WTC11 (cell line): ENCODE data around the gene UVRAG. TPM values are rescaled to one million over a fixed set of nuclear protein-coding genes. Genes with fewer than 3 reads are reported as not detected.

Source experiments
- ATAC-seq: fragments of 200-7000 bp; cut with Tn5 transposase; 2 replicates; pipeline ENCODE4 v1.10.0; 2021; ENCODE audit warnings: mild to moderate bottlenecking, moderate library complexity
- CTCF ChIA-PET: fragments of 300-600 bp; sonication (Branson Sonifier 250); formaldehyde crosslinking; loops from one replicate; lab custom pipeline; 2021; ENCODE audit warnings: antibody characterized with exemption; lab: Charles Lee
- POLR2A ChIA-PET: fragments of 350-600 bp; sonication (Branson Sonifier 250); formaldehyde crosslinking; loops from one replicate; lab custom pipeline; 2021; ENCODE audit warnings: antibody characterized with exemption; lab: Charles Lee
- DNase-seq: peaks from one replicate; pipeline ENCODE4 v3.0.0; 2021; ENCODE audit warnings: low spot score
- H3K27ac Mint-ChIP-seq: 2 replicates; pipeline ENCODE4 v1.8.0; 2021; ENCODE audit warnings: mixed read lengths
- H3K27me3 Mint-ChIP-seq: 2 replicates; pipeline ENCODE4 v1.8.0; 2021; ENCODE audit warnings: low read depth, mild to moderate bottlenecking, moderate library complexity, mixed read lengths
- H3K36me3 Mint-ChIP-seq: 2 replicates; pipeline ENCODE4 v1.8.0; 2021; ENCODE audit warnings: mixed read lengths
- H3K4me1 Mint-ChIP-seq: 2 replicates; pipeline ENCODE4 v1.8.0; 2022; ENCODE audit warnings: mixed read lengths
- H3K4me3 Mint-ChIP-seq: 2 replicates; pipeline ENCODE4 v1.8.0; 2021; ENCODE audit warnings: mild to moderate bottlenecking, moderate library complexity, mixed read lengths
- H3K9me3 Mint-ChIP-seq: 2 replicates; pipeline ENCODE4 v1.8.0; 2021; ENCODE audit warnings: mixed read lengths
- AR ChIP-seq: fragments of 250-450 bp; sonication (Bioruptor Pico); IDR thresholded peaks from 2 replicates; pipeline ENCODE4 v1.9.0; 2021; ENCODE audit warnings: mild to moderate bottlenecking
- ARID4B ChIP-seq: sonication (generic); formaldehyde crosslinking; IDR thresholded peaks from 2 replicates; pipeline ENCODE4 v1.8.0; 2023; ENCODE audit warnings: missing genetic modification reagents, mild to moderate bottlenecking, borderline replicate concordance
- ATF1 ChIP-seq: sonication (generic); formaldehyde crosslinking; IDR thresholded peaks from 2 replicates; pipeline ENCODE4 v1.8.1; 2023; ENCODE audit warnings: mild to moderate bottlenecking, moderate library complexity, missing genetic modification reagents
- CDX4 ChIP-seq: fragments of 250-450 bp; sonication (Bioruptor Pico); IDR thresholded peaks from 2 replicates; pipeline ENCODE4 v1.9.0; 2021; ENCODE audit warnings: moderate library complexity, mild to moderate bottlenecking, inconsistent platforms, borderline replicate concordance
- CREB1 ChIP-seq: sonication (generic); formaldehyde crosslinking; IDR thresholded peaks from 2 replicates; pipeline ENCODE4 v1.8.0; 2023; ENCODE audit warnings: mild to moderate bottlenecking, missing genetic modification reagents
- ELF4 ChIP-seq: sonication (generic); formaldehyde crosslinking; IDR thresholded peaks from 2 replicates; pipeline ENCODE4 v1.8.1; 2022; ENCODE audit warnings: low read depth, mild to moderate bottlenecking, moderate library complexity, missing genetic modification reagents
- EMX1 ChIP-seq: fragments of 250-450 bp; sonication (Bioruptor Pico); IDR thresholded peaks from 2 replicates; pipeline ENCODE4 v1.8.0; 2021; ENCODE audit warnings: mild to moderate bottlenecking
- FOXP4 ChIP-seq: sonication (generic); formaldehyde crosslinking; IDR thresholded peaks from 2 replicates; pipeline ENCODE4 v1.8.0; 2022; ENCODE audit warnings: mild to moderate bottlenecking, missing genetic modification reagents
- GTF2I ChIP-seq: fragments of 250-450 bp; sonication (Bioruptor Pico); conservative IDR thresholded peaks from 2 replicates; pipeline ENCODE4 v1.4.0; 2021; ENCODE audit warnings: mild to moderate bottlenecking
- MYBL2 ChIP-seq: sonication (generic); formaldehyde crosslinking; IDR thresholded peaks from 2 replicates; pipeline ENCODE4 v1.8.1; 2023; ENCODE audit warnings: mild to moderate bottlenecking, moderate library complexity, missing genetic modification reagents
- NFE2L1 ChIP-seq: sonication (generic); formaldehyde crosslinking; IDR thresholded peaks from 2 replicates; pipeline ENCODE4 v1.8.1; 2023; ENCODE audit warnings: missing genetic modification reagents
- NFYB ChIP-seq: sonication (generic); formaldehyde crosslinking; conservative IDR thresholded peaks from 2 replicates; pipeline ENCODE4 v1.8.0; 2022; ENCODE audit warnings: low read depth, missing genetic modification reagents
- PRDM15 ChIP-seq: sonication (generic); formaldehyde crosslinking; IDR thresholded peaks from 2 replicates; pipeline ENCODE4 v1.8.0; 2022; ENCODE audit warnings: missing genetic modification reagents
- STAT6 ChIP-seq: sonication (generic); formaldehyde crosslinking; conservative IDR thresholded peaks from 2 replicates; pipeline ENCODE4 v1.8.1; 2023; ENCODE audit warnings: mild to moderate bottlenecking, low read depth, missing genetic modification reagents, moderate library complexity
- TEAD1 ChIP-seq: sonication (generic); formaldehyde crosslinking; IDR thresholded peaks from 2 replicates; pipeline ENCODE4 v1.8.0; 2022; ENCODE audit warnings: mild to moderate bottlenecking, missing genetic modification reagents
- ZNF121 ChIP-seq: sonication (generic); formaldehyde crosslinking; IDR thresholded peaks from 2 replicates; pipeline ENCODE4 v1.8.0; 2023; ENCODE audit warnings: missing genetic modification reagents
- ZNF281 ChIP-seq: sonication (generic); formaldehyde crosslinking; IDR thresholded peaks from 2 replicates; pipeline ENCODE4 v1.8.0; 2023; ENCODE audit warnings: mild to moderate bottlenecking, missing genetic modification reagents
- total RNA-seq: library from RNA; stranded (reverse); gene quantifications from 3 replicates; pipeline ENCODE4 v1.2.3, GENCODE V29; 2021

UVRAG gene
- total RNA-seq, 1 experiment from 2014 or later: 14.5 TPM

- TF ChIP-seq ATF1 (CRISPR knock-in tag) (no peak), GTF2I (no peak), CREB1 (no peak), CDX4 (CRISPR knock-in tag) (no peak), TEAD1 (CRISPR knock-in tag) (no peak), PRDM15 (no peak), ARID4B (no peak), AR (CRISPR knock-in tag) (no peak), NFYB (no peak), MYBL2 (CRISPR knock-in tag) (no peak)
Measured at GRCh38 chr11:75785187-75785586, 29.8 kb upstream of the UVRAG start (continued).

GRCh38 chr11:75786101-75786736 is 28.8 kb upstream of the UVRAG start:
- H3K4me3 Mint-ChIP-seq: no peak overlapping the region
- POLR2A ChIA-PET: interaction anchor here (1.0 kb wide), 1 partner anchor 48 kb away, joined by 3 read pairs; no protein-coding TSS in a partner anchor
- TF ChIP-seq FOXP4 (CRISPR knock-in tag) (no peak), ELF4 (no peak), ZNF121 (CRISPR knock-in tag) (no peak), ZNF281 (CRISPR knock-in tag) (no peak), NFE2L1 (no peak), STAT6 (CRISPR knock-in tag) (no peak), EMX1 (no peak)
- CTCF ChIA-PET: interaction anchor here (1.3 to 2.0 kb wide), 3 partner anchors 11 to 80 kb away, joined by 4 to 10 read pairs (median 4); no protein-coding TSS in a partner anchor
- no peaks in the 10 kb centered on the region for H3K4me1 Mint-ChIP-seq
- H3K36me3 Mint-ChIP-seq: no peaks in the 10 kb centered on the region
- DNase-seq (no peak), ATAC-seq (no peak)
- H3K27me3 Mint-ChIP-seq: no peaks in the 10 kb centered on the region
- H3K27ac Mint-ChIP-seq: no peak overlapping the region
- H3K9me3 Mint-ChIP-seq: no peaks in the 10 kb centered on the region
